Left renal cortex interstitium (tissue), 4 donors: ENCODE results near the gene OR10A4. TPM values are rescaled to one million over a fixed set of nuclear protein-coding genes. Genes with fewer than 3 reads are reported as not detected.
"Not testable (repeated sequence)": the region's sequence is repeated elsewhere in the genome, so short reads cannot be mapped to it uniquely, and the experiment has no call there.

Experiments
- DNase-seq, 4 donors: peaks; one replicate each; pipeline ENCODE4 v3.0.0-alpha.2; 2013; ENCODE audit warnings: low read depth in 4 of 4, low spot score in 2 of 4, missing footprints in 1 of 4
- polyA plus RNA-seq, 4 donors: library from polyadenylated mRNA; unstranded; fragments of 120-200 nt; gene quantifications; one replicate each; pipeline ENCODE4 v1.2.1, GENCODE V29; 2013; ENCODE audit not compliant: insufficient read length in 4 of 4

The OR10A4 gene
- not detected for polyA plus RNA-seq

GRCh38 chr11:6876325-6876724 is at the start of gene OR10A4:
TSS of gene OR10A4 (plus strand) at chr11:6876625. CDS start at chr11:6876648, 23 bp downstream.
- DNase-seq, result no peak

- no peak for DNase-seq
Measured at GRCh38 chr11:6828103-6828502, 48.3 kb upstream of the OR10A4 start.

GRCh38 chr11:6833356-6833755 is 43.1 kb upstream of the OR10A4 start:
- DNase-seq, result no peak

GRCh38 chr11:6834021-6834420 is 42.4 kb upstream of the OR10A4 start:
- DNase-seq, result no peak

- no peak for DNase-seq
Measured at GRCh38 chr11:6841694-6842093, 34.7 kb upstream of the OR10A4 start.

GRCh38 chr11:6843670-6844069 is 32.8 kb upstream of the OR10A4 start:
- no peak for DNase-seq

- DNase-seq, result no peak
Measured at GRCh38 chr11:6844356-6844755, 32.1 kb upstream of the OR10A4 start.

- DNase-seq, result no peak
Measured at GRCh38 chr11:6845383-6845782, 31.0 kb upstream of the OR10A4 start, which contains the start of gene OR10A5. TSS of gene OR10A5 (plus strand) at chr11:6845683. CDS start at chr11:6845683, 0 bp downstream.

- no peak for DNase-seq
Measured at GRCh38 chr11:6850526-6850925, 25.9 kb upstream of the OR10A4 start.

- not testable (repeated sequence) for DNase-seq
Measured at GRCh38 chr11:6854801-6855200, 21.6 kb upstream of the OR10A4 start.

- DNase-seq, result no peak
Measured at GRCh38 chr11:6855971-6856541, 20.4 kb upstream of the OR10A4 start.

GRCh38 chr11:6856871-6857270 is 19.6 kb upstream of the OR10A4 start:
- DNase-seq, result no peak

- DNase-seq, result no peak
Measured at GRCh38 chr11:6862961-6863360, 13.5 kb upstream of the OR10A4 start, which contains the start of gene OR10A2. TSS of gene OR10A2 (plus strand) at chr11:6863057. CDS start at chr11:6869755, 6,698 bp downstream.

GRCh38 chr11:6864438-6864837 is 12.0 kb upstream of the OR10A4 start:
- no peak for DNase-seq

GRCh38 chr11:6871278-6871677 is 5.1 kb upstream of the OR10A4 start:
- no peak for DNase-seq

- no peak for DNase-seq
Measured at GRCh38 chr11:6875761-6876160, 664 bp upstream of the OR10A4 start.

GRCh38 chr11:6876914-6877313 is 489 bp downstream of the OR10A4 start:
- no peak for DNase-seq

GRCh38 chr11:6882751-6883150 is 6.3 kb downstream of the OR10A4 start:
- no peak for DNase-seq

GRCh38 chr11:6887711-6888110 is 11.3 kb downstream of the OR10A4 start:
- not testable (repeated sequence) for DNase-seq

GRCh38 chr11:6888830-6889229 is 12.4 kb downstream of the OR10A4 start:
- no peak for DNase-seq

GRCh38 chr11:6889835-6890234 is 13.4 kb downstream of the OR10A4 start:
- DNase-seq, result no peak

GRCh38 chr11:6892400-6892799 is 16.0 kb downstream of the OR10A4 start, which contains the start of gene OR2D2:
TSS of gene OR2D2 (minus strand) at chr11:6892500. CDS start at chr11:6892500, 0 bp downstream.
- no peak for DNase-seq

- no peak for DNase-seq
Measured at GRCh38 chr11:6894097-6894496, 17.7 kb downstream of the OR10A4 start.
